Ovary (tissue), 9 donors: ENCODE data around the gene PWWP2B. TPM values are rescaled to one million over a fixed set of nuclear protein-coding genes. Genes with fewer than 3 reads are reported as not detected.

Experiments
- DNase-seq, 5 donors: peaks; one replicate each; pipeline ENCODE4 v3.0.0-alpha.2; 2019 to 2020
- H3K27ac ChIP-seq, 2 donors: fragments of 200-600 bp; one replicate each; pipeline versions ENCODE4 v1.5.1 to v1.8.0; 2019 to 2022
- H3K27me3 ChIP-seq: fragments of 200-600 bp; one replicate; pipeline ENCODE4 v1.8.0; 2022
- H3K36me3 ChIP-seq: fragments of 200-600 bp; sonication (generic); one replicate; pipeline ENCODE4 v1.5.1; 2019
- H3K4me1 ChIP-seq: one replicate; pipeline ENCODE4 v1.8.1; 2013; ENCODE audit warnings: mild to moderate bottlenecking, moderate library complexity; ENCODE audit not compliant: insufficient read depth
- H3K4me3 ChIP-seq: fragments of 200-600 bp; sonication (generic); one replicate; pipeline ENCODE4 v1.5.1; 2017
- H3K9me3 ChIP-seq, 2 donors: fragments of 200-600 bp in 1 of 2; sonication (generic) in 1 of 2; one replicate each; pipeline versions ENCODE4 v1.5.1 to v1.8.1; 2013 to 2019; ENCODE audit warnings: mild to moderate bottlenecking in 1 of 2, moderate library complexity in 1 of 2
- EP300 ChIP-seq: sonication (generic); formaldehyde crosslinking; IDR thresholded peaks from one replicate; pipeline ENCODE4 v1.6.1; 2017; ENCODE audit warnings: antibody characterized with exemption
- POLR2A ChIP-seq: fragments of 450-650 bp; IDR thresholded peaks from one replicate; pipeline ENCODE4 v1.6.1; 2017; ENCODE audit warnings: antibody characterized with exemption, mild to moderate bottlenecking, moderate library complexity
- WGBS, 3 donors: extraction: QIAGEN DNeasy Blood & Tissue Kit in 1 of 3; methylation state at CpG; one replicate each; pipeline versions ENCODE4 v1.1.5 to v1.1.7; 2013 to 2017; 5-methylcytosine and 5-hydroxymethylcytosine counted together
- intact Hi-C, 4 donors: fragments of 100-400 bp; cut with DNase I; formaldehyde crosslinking; loops; one replicate each; pipeline versions ENCODE4 v1.11.0 to v1.15.1; 2022 to 2023
- polyA plus RNA-seq, 2 donors: library from polyadenylated mRNA; stranded (reverse); fragments of 200-250 nt in 1 of 2; fragments of 350-450 nt in 1 of 2; fragmentation: Illumina TruSeq in 1 of 2; extraction: RNeasy Lipid Tissue Mini Kit (QIAGEN cat#74804) in 1 of 2; gene quantifications; one replicate each; pipeline ENCODE4 v1.2.3, GENCODE V29; 2013 to 2014
- total RNA-seq, 7 donors: library from RNA; depleted of rRNA in 2 of 7; stranded (reverse); fragments of >200 nt in 2 of 7; fragmentation: NEBNext Ultra II Directional in 3 of 7; extraction: Animal tissue kit (Norgen Biotek cat#: 25700) in 3 of 7; gene quantifications; one replicate each; pipeline versions ENCODE4 v1.1.0 to v1.2.4, GENCODE V29; 2016 to 2023
- TF ChIP-seq, protein P1 (sequence below), 3 donors: fragments of 450-650 bp in 2 of 3; fragments of 200-600 bp in 1 of 3; IDR thresholded peaks; one replicate each; pipeline versions ENCODE4 v1.5.1 to v1.8.0; 2016 to 2022; ENCODE audit warnings: antibody characterized with exemption in 3 of 3, mild to moderate bottlenecking in 1 of 3
- donor health status: DM: no; HTN: no; CAD: no; lungs with moderate emphysema.
- donor health status: DM: no; HTN: no; CAD: no.
- donor health status: Bipolar disorder and iron deficiency.
- donor health status: DM: yes; HTN: yes; CAD: no.
- donor health status: DM: no; HTN: no; CAD: no.
- donor health status: DM: yes; HTN: yes; CAD: no.

PWWP2B gene
- total and polyA plus RNA-seq, 9 donors = 1.1 to 26.0 (median 14.9) TPM

GRCh38 chr10:132396494-132397035 lies 435 bp upstream of the PWWP2B start:
- intact Hi-C loops = loop anchor here in 2 of 4 donors (10.0 kb wide), 2 partner anchors 138 to 248 kb away; partner anchors contain the start of gene INPP5A (in 1 of the 2)
- H3K4me1 ChIP-seq = peaks cover 11% of the 10 kb centered on the region
- DNase-seq = peak; percentile 68 to 81 (median 74)

DNA sequence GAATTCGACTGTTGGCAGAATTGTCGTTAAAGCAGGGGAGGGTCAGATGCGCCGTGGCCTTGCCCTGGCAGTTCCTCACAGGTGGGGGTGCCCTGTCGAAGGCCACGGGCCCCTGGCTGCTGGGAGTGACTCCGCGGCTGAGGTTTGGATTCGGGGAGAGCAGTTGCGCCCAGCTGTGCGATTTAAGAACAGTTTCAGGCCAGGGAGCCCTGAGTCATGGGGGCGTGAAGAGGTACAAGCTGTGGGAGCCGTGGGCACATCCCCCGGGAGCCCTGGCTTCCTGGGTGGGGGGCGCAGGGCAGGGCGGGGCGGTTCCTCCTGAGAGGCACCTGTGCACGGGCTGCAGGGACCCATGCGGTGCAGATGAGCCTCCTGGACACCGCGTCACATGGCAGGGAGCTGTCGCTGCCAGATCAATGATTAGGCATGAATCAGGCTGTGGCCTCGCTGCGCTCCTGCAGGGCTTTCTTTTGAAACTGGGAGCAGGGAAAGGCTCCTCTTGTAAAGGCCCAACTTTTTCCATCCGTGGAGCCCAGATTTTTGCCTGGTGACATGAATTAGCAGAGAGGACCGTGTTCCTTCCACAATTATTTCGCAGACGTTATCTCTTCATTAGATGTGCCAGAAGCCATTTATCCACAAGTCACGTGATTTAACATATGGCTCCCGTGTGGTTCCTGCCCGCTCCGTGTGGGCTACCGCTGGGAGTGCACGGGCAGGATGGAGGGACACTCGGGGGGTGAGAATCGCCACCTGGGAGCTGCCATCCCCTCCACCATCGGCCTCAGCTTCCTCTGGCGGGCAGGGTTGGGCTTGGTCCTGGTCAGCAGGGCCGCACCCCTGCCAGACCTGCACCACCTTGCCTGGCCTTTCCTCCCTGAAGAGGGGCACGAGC lies 918 bp downstream of the PWWP2B start:
- Histone ChIP-seq H3K4me3 (peak overlapping the region; percentile 74), H3K27ac (peak overlapping the region; percentile 86 to 88), H3K36me3 (no peaks in the 10 kb centered on the region), H3K27me3 (no peaks in the 10 kb centered on the region), H3K9me3 (no peaks in the 10 kb centered on the region), H3K4me1 (peaks cover 11% of the 10 kb centered on the region)
- WGBS, 3 donors = 24 to 29% (median 25%) methylated on average over 40 of the region's 40 CpGs
- DNase-seq = peak; percentile 52 to 72 (median 67)
- intact Hi-C loops = loop anchor here in 2 of 4 donors (10.0 kb wide), 2 partner anchors 137 to 247 kb away; partner anchors contain the start of gene INPP5A (in 1 of the 2)
- TF ChIP-seq EP300 (no peak), POLR2A (peak; percentile 18)
- TF ChIP-seq, protein P1, sequence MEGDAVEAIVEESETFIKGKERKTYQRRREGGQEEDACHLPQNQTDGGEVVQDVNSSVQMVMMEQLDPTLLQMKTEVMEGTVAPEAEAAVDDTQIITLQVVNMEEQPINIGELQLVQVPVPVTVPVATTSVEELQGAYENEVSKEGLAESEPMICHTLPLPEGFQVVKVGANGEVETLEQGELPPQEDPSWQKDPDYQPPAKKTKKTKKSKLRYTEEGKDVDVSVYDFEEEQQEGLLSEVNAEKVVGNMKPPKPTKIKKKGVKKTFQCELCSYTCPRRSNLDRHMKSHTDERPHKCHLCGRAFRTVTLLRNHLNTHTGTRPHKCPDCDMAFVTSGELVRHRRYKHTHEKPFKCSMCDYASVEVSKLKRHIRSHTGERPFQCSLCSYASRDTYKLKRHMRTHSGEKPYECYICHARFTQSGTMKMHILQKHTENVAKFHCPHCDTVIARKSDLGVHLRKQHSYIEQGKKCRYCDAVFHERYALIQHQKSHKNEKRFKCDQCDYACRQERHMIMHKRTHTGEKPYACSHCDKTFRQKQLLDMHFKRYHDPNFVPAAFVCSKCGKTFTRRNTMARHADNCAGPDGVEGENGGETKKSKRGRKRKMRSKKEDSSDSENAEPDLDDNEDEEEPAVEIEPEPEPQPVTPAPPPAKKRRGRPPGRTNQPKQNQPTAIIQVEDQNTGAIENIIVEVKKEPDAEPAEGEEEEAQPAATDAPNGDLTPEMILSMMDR (IDR thresholded peaks at IDR 0.05) = no peak

More at GRCh38 chr10:132396494-132397035, 435 bp upstream of the PWWP2B start:
- 0% methylated on average over 4 to 80 of the region's 80 CpGs; no CpG with 5 or more reads in 1 of the 3 donors for WGBS, 3 donors
- H3K9me3 ChIP-seq = no peaks in the 10 kb centered on the region
- H3K27me3 ChIP-seq = no peaks in the 10 kb centered on the region
- peak overlapping the region; percentile 74 for H3K4me3 ChIP-seq
- TF ChIP-seq POLR2A (no peak), EP300 (no peak)
- TF ChIP-seq, protein P1 (IDR thresholded peaks at IDR 0.05) = peak in 2 of 3 donors; percentile 52 to 56
- H3K36me3 ChIP-seq = no peaks in the 10 kb centered on the region
- H3K27ac ChIP-seq = peak overlapping the region; percentile 97 to 98

DNA sequence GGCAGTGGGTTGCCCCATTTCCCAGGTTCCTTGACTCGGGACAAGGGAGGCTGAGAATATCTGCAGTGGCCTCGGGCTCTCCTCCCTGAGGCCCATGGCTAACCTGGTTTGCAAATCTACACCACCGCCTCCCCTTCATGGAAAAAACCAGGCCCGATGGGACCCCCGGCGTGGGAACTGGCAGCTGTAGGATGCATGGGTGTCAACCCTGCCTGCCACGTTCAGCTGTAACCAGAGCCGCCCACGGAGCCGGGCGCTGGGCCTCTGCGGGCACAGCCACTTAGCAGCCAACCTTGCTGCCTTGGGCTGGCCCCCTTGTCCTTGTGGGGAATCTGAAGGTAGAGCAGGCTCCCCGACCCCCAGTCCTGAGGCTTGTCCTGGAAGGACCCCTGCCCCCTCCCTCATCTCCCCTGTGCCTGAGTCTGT lies 1.6 kb downstream of the PWWP2B start:
- peaks cover 11% of the 10 kb centered on the region for H3K4me1 ChIP-seq
- no peaks in the 10 kb centered on the region for H3K36me3 ChIP-seq
- no peak for TF ChIP-seq POLR2A
- TF ChIP-seq, protein P1 (IDR thresholded peaks at IDR 0.05) = no peak
- TF ChIP-seq EP300 = no peak
- intact Hi-C loops = loop anchor here in 2 of 4 donors (10.0 kb wide), 2 partner anchors 136 to 246 kb away; partner anchors contain the start of gene INPP5A (in 1 of the 2)
- no peaks in the 10 kb centered on the region for H3K27me3 ChIP-seq
- no peaks in the 10 kb centered on the region for H3K9me3 ChIP-seq
- H3K4me3 ChIP-seq = no peak overlapping the region
- DNase-seq = peak in 4 of 5 donors; percentile 18 to 49 (median 48)
- 87 to 100% (median 91%) methylated on average over 13 of the region's 13 CpGs for WGBS, 3 donors
- no peak overlapping the region for H3K27ac ChIP-seq
